Liver (tissue), 9 donors: ENCODE results near the gene TBC1D1. TPM values are rescaled to one million over a fixed set of nuclear protein-coding genes. Genes with fewer than 3 reads are reported as not detected.

Experiments used
- DNase-seq: peaks from one replicate; pipeline ENCODE4 v3.0.0-alpha.2; 2017; ENCODE audit warnings: low spot score
- H3K27ac ChIP-seq, 2 donors: one replicate each; pipeline ENCODE4 v1.7.0; 2013; ENCODE audit warnings: inconsistent platforms in 2 of 2, low read length in 2 of 2, control low read depth in 1 of 2, low read depth in 1 of 2, mild to moderate bottlenecking in 1 of 2
- H3K27me3 ChIP-seq, 4 donors: one replicate each; pipeline versions ENCODE4 v1.6.1 to v1.7.0; 2013; ENCODE audit warnings: low read length in 3 of 4, inconsistent platforms in 1 of 4, mild to moderate bottlenecking in 1 of 4, moderate library complexity in 1 of 4; ENCODE audit not compliant: control insufficient read depth in 4 of 4, insufficient read depth in 4 of 4
- H3K36me3 ChIP-seq, 4 donors: one replicate each; pipeline versions ENCODE4 v1.6.1 to v1.7.0; 2013; ENCODE audit warnings: low read length in 3 of 4, mild to moderate bottlenecking in 3 of 4, low read depth in 1 of 4, moderate library complexity in 1 of 4; ENCODE audit not compliant: control insufficient read depth in 4 of 4, insufficient read depth in 3 of 4
- H3K4me1 ChIP-seq, 4 donors: one replicate each; pipeline versions ENCODE4 v1.6.1 to v1.7.0; 2013; ENCODE audit warnings: low read length in 3 of 4, mild to moderate bottlenecking in 3 of 4, moderate library complexity in 1 of 4; ENCODE audit not compliant: control insufficient read depth in 4 of 4, insufficient read depth in 4 of 4
- H3K4me3 ChIP-seq, 3 donors: one replicate each; pipeline versions ENCODE4 v1.6.1 to v1.7.0; 2013; ENCODE audit warnings: low read length in 3 of 3, control low read depth in 1 of 3, low read depth in 1 of 3, mild to moderate bottlenecking in 1 of 3
- H3K9ac ChIP-seq, 2 donors: one replicate each; pipeline ENCODE4 v1.7.0; 2013; ENCODE audit warnings: low read length in 2 of 2, mild to moderate bottlenecking in 2 of 2, moderate library complexity in 2 of 2, control low read depth in 1 of 2, low read depth in 1 of 2
- H3K9me3 ChIP-seq, 4 donors: one replicate each; pipeline versions ENCODE4 v1.6.1 to v1.7.0; 2013; ENCODE audit warnings: low read length in 3 of 4; ENCODE audit not compliant: control insufficient read depth in 4 of 4
- EGR1 ChIP-seq, 2 donors: IDR thresholded peaks; 2 replicates each; pipeline ENCODE4 v1.6.1; 2016 to 2018; ENCODE audit warnings: antibody characterized with exemption in 2 of 2, low read depth in 2 of 2
- FOXA2 ChIP-seq: IDR thresholded peaks from 2 replicates; pipeline ENCODE4 v1.6.1; 2016; ENCODE audit warnings: antibody characterized with exemption
- GABPA ChIP-seq, 2 donors: IDR thresholded peaks in 1 of 2; conservative IDR thresholded peaks in 1 of 2; 2 replicates each; pipeline ENCODE4 v1.6.1; 2016; ENCODE audit warnings: antibody characterized with exemption in 2 of 2, mild to moderate bottlenecking in 1 of 2, moderate library complexity in 1 of 2
- HNF4G ChIP-seq: IDR thresholded peaks from 2 replicates; pipeline ENCODE4 v1.6.1; 2016; ENCODE audit warnings: antibody characterized with exemption
- RAD21 ChIP-seq, 2 donors: IDR thresholded peaks; 2 replicates each; pipeline ENCODE4 v1.6.1; 2016; ENCODE audit warnings: antibody characterized with exemption in 2 of 2, mild to moderate bottlenecking in 2 of 2
- RXRA ChIP-seq, 2 donors: IDR thresholded peaks; 2 replicates each; pipeline ENCODE4 v1.6.1; 2017 to 2018; ENCODE audit warnings: antibody characterized with exemption in 2 of 2, mild to moderate bottlenecking in 1 of 2
- SP1 ChIP-seq: IDR thresholded peaks from 2 replicates; pipeline ENCODE4 v1.6.1; 2018; ENCODE audit warnings: antibody characterized with exemption, mild to moderate bottlenecking
- WGBS: extraction: QIAGEN DNeasy Blood & Tissue Kit; methylation state at CpG from one replicate; pipeline ENCODE4 v1.1.7; 2013; 5-methylcytosine and 5-hydroxymethylcytosine counted together
- polyA plus RNA-seq, 2 donors: library from polyadenylated mRNA; stranded (reverse) in 1 of 2; unstranded in 1 of 2; fragments of 200-250 nt in 1 of 2; fragments of >200 nt in 1 of 2; fragmentation: Nextera tagmentation in 1 of 2; extraction: Ambion mirVana in 1 of 2; gene quantifications; one replicate each; pipeline versions ENCODE4 v1.2.1 to v1.2.3, GENCODE V29; 2013 to 2015
- total RNA-seq, 2 donors: library from RNA; depleted of rRNA; stranded (reverse); fragments of >200 nt; gene quantifications; one replicate each; pipeline ENCODE4 v1.2.3, GENCODE V29; 2014
- TF ChIP-seq, protein P1 (sequence below): IDR thresholded peaks from 2 replicates; pipeline ENCODE4 v1.6.1; 2016; ENCODE audit warnings: antibody characterized with exemption
- TF ChIP-seq, protein P2 (sequence below): IDR thresholded peaks from 2 replicates; pipeline ENCODE4 v1.6.1; 2016; ENCODE audit warnings: antibody characterized with exemption
- TF ChIP-seq, protein P3 (sequence below): IDR thresholded peaks from 2 replicates; pipeline ENCODE4 v1.6.1; 2016; ENCODE audit warnings: antibody characterized with exemption
- TF ChIP-seq, protein P4 (sequence below): IDR thresholded peaks from 2 replicates; pipeline ENCODE4 v1.6.1; 2016; ENCODE audit warnings: antibody characterized with exemption, mild to moderate bottlenecking
- donor health status: healthy.
- donor health status: healthy.
- donor health status: healthy.
- donor health status: healthy.
- donor health status: healthy.

TBC1D1 gene
- total and polyA plus RNA-seq, 4 donors = 15.6 to 41.4 (median 20.9) TPM

DNA sequence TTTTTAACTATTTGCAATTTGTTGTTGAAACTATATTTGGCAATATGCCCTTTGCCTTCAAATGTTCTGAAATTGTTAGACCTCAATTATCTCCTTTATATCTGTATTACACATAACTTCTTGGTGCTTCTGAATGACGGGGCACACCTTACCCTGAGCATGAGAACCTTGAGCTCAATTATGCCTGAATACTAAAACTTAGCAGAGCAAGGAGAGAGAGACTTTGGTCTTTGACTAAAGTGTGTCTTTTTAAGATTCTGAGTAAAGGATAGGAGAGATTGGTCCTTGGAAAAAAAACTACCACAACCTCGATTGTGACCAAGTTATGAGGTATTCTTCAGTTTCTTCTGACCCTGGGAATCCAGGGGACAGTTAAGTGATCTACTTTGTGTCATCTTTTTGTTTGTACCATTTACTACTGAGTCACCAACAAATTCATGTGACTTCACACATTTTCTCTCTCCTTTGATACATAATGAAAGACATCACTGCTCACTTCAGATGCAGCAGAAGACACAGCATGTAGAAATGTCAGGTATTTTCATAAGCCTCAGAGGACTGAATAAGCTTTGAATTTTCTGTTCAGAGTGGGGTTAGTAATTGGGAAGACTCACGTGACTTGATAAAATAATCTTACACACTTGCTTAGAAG lies 120.8 kb downstream of the TBC1D1 start:
- no peak for DNase-seq
- H3K27ac ChIP-seq = no peak overlapping the region
- 89% methylated on average over 3 of the region's 3 CpGs for WGBS

DNA sequence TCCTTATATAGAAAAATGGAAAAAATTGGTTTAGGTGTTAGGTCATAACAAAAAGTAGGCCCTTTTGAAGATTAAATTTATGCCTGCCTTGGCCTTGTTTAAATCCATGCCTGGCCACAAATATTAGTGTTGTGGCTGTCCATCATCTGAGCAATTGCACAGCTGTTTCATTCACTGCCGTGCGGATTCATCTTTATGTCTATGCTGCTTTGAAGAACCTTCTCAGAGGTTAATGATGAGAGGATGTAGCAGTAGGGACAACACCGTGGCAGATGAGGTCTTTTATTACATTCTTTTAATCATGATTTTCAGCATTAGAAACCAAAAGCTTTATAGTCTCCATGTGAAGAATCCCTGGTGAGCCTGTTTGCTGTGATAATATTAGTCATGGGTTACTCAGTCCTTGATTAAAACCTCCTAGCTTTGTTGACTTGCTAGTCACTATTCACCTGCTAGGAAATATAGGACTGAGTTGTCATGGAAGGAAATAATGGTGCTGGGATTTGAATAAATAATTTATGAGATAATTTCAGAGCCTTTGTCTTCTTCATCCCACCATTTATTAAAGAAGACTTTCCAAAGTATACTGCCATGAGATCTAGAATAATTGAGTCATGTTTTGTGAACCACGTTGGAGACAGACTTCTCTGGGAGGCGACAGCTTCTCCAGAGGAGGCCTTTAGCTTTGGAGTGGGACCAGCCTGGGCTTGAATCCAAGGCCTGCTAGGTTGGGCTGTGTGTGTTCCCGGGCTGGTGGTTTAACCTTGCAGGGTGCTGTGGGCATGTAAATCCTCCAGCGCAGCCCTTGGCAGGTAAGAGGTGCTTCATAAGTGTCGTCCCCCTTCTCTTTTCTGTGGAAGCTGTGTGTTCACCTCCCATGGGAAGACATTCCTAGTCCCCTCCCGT lies 122.8 kb downstream of the TBC1D1 start:
- no peak for DNase-seq
- Histone ChIP-seq H3K4me1 (peaks cover 0 to 1% (median 0%) of the 10 kb centered on the region in 4 donors), H3K4me3 (no peak overlapping the region), H3K36me3 (peaks cover 0 to 13% (median 4%) of the 10 kb centered on the region in 4 donors), H3K9ac (no peak overlapping the region), H3K27me3 (no peaks in the 10 kb centered on the region), H3K9me3 (no peaks in the 10 kb centered on the region), H3K27ac (no peak overlapping the region)
- TF ChIP-seq, protein P1, sequence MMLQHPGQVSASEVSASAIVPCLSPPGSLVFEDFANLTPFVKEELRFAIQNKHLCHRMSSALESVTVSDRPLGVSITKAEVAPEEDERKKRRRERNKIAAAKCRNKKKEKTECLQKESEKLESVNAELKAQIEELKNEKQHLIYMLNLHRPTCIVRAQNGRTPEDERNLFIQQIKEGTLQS = no peak
- TF ChIP-seq FOXA2 (no peak), SP1 (no peak), RXRA (IDR thresholded peaks at IDR 0.05) (no peak), GABPA (IDR thresholded peaks at IDR 0.05 in 1 of 2, conservative IDR thresholded peaks at IDR 0.05 in 1 of 2) (no peak), EGR1 (IDR thresholded peaks at IDR 0.05; ENCODE audit: low read depth in 2 of 2) (no peak), HNF4G (no peak)
- TF ChIP-seq, protein P2, sequence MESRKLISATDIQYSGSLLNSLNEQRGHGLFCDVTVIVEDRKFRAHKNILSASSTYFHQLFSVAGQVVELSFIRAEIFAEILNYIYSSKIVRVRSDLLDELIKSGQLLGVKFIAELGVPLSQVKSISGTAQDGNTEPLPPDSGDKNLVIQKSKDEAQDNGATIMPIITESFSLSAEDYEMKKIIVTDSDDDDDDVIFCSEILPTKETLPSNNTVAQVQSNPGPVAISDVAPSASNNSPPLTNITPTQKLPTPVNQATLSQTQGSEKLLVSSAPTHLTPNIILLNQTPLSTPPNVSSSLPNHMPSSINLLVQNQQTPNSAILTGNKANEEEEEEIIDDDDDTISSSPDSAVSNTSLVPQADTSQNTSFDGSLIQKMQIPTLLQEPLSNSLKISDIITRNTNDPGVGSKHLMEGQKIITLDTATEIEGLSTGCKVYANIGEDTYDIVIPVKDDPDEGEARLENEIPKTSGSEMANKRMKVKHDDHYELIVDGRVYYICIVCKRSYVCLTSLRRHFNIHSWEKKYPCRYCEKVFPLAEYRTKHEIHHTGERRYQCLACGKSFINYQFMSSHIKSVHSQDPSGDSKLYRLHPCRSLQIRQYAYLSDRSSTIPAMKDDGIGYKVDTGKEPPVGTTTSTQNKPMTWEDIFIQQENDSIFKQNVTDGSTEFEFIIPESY = no peak
- 76% methylated on average over 9 of the region's 9 CpGs for WGBS

More for the DNA sequence above, 120.8 kb downstream of the TBC1D1 start:
- no peak overlapping the region for H3K9ac ChIP-seq
- TF ChIP-seq SP1 (no peak), RXRA (IDR thresholded peaks at IDR 0.05) (no peak), RAD21 (IDR thresholded peaks at IDR 0.05) (no peak)
- TF ChIP-seq, protein P1 = no peak
- TF ChIP-seq, protein P3, sequence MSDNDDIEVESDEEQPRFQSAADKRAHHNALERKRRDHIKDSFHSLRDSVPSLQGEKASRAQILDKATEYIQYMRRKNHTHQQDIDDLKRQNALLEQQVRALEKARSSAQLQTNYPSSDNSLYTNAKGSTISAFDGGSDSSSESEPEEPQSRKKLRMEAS = no peak
- TF ChIP-seq, protein P4, sequence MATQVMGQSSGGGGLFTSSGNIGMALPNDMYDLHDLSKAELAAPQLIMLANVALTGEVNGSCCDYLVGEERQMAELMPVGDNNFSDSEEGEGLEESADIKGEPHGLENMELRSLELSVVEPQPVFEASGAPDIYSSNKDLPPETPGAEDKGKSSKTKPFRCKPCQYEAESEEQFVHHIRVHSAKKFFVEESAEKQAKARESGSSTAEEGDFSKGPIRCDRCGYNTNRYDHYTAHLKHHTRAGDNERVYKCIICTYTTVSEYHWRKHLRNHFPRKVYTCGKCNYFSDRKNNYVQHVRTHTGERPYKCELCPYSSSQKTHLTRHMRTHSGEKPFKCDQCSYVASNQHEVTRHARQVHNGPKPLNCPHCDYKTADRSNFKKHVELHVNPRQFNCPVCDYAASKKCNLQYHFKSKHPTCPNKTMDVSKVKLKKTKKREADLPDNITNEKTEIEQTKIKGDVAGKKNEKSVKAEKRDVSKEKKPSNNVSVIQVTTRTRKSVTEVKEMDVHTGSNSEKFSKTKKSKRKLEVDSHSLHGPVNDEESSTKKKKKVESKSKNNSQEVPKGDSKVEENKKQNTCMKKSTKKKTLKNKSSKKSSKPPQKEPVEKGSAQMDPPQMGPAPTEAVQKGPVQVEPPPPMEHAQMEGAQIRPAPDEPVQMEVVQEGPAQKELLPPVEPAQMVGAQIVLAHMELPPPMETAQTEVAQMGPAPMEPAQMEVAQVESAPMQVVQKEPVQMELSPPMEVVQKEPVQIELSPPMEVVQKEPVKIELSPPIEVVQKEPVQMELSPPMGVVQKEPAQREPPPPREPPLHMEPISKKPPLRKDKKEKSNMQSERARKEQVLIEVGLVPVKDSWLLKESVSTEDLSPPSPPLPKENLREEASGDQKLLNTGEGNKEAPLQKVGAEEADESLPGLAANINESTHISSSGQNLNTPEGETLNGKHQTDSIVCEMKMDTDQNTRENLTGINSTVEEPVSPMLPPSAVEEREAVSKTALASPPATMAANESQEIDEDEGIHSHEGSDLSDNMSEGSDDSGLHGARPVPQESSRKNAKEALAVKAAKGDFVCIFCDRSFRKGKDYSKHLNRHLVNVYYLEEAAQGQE = no peak
- no peaks in the 10 kb centered on the region for H3K27me3 ChIP-seq
- H3K36me3 ChIP-seq = peaks cover 0 to 6% (median 3%) of the 10 kb centered on the region in 4 donors
- H3K9me3 ChIP-seq = no peaks in the 10 kb centered on the region
- H3K4me3 ChIP-seq = no peak overlapping the region
- H3K4me1 ChIP-seq = peaks cover 0 to 1% (median 0%) of the 10 kb centered on the region in 4 donors
